H1 (cell line): ENCODE results near the gene MKLN1. TPM values are rescaled to one million over a fixed set of nuclear protein-coding genes. Genes with fewer than 3 reads are reported as not detected.

Experiments used
- ATF2 ChIP-seq: IDR thresholded peaks from 2 replicates; pipeline ENCODE4 v1.6.1; 2012; ENCODE audit warnings: low read length, inconsistent platforms
- CHD7 ChIP-seq: fragments of 300-600 bp; sonication (generic); IDR thresholded peaks from 2 replicates; pipeline ENCODE4 v1.7.1; 2012; ENCODE audit warnings: low read length, moderate library complexity, mild to moderate bottlenecking, inconsistent platforms; ENCODE audit not compliant: insufficient replicate concordance
- EZH2 ChIP-seq: fragments of 200-600 bp; sonication (generic); IDR thresholded peaks from 2 replicates; pipeline ENCODE4 v1.7.1; 2012; ENCODE audit warnings: low read depth, mild to moderate bottlenecking, moderate library complexity, low read length, inconsistent platforms; ENCODE audit not compliant: severe bottlenecking
- FOSL1 ChIP-seq: IDR thresholded peaks from 2 replicates; pipeline ENCODE4 v1.6.1; 2011; ENCODE audit warnings: mild to moderate bottlenecking, low read depth, low read length, moderate library complexity; ENCODE audit not compliant: insufficient read depth
- HDAC2 ChIP-seq, 2 experiments: fragments of 300-600 bp in 1 of 2; sonication (generic) in 1 of 2; IDR thresholded peaks; 2 replicates each; pipeline ENCODE4 v1.6.1; 2011 to 2012; ENCODE audit warnings: low read depth in 2 of 2, low read length in 2 of 2, mild to moderate bottlenecking in 2 of 2, moderate library complexity in 2 of 2, borderline replicate concordance in 1 of 2, inconsistent platforms in 1 of 2
- HDAC6 ChIP-seq: IDR thresholded peaks from one replicate; pipeline ENCODE4 v1.7.1; 2012; ENCODE audit warnings: low read depth, mild to moderate bottlenecking, inconsistent platforms, low read length, moderate library complexity
- KDM1A ChIP-seq: fragments of 200-600, 300-600 bp; sonication (generic); IDR thresholded peaks from 2 replicates; pipeline ENCODE4 v1.7.1; 2016; ENCODE audit warnings: mild to moderate bottlenecking, low read length, borderline replicate concordance
- SIRT6 ChIP-seq: IDR thresholded peaks from one replicate; pipeline ENCODE4 v1.7.1; 2012; ENCODE audit warnings: low read length, inconsistent platforms
- TAF1 ChIP-seq: IDR thresholded peaks from 2 replicates; pipeline ENCODE4 v1.6.1; 2011; ENCODE audit warnings: mild to moderate bottlenecking, low read depth, low read length
- TCF12 ChIP-seq: IDR thresholded peaks from 2 replicates; pipeline ENCODE4 v1.6.1; 2011; ENCODE audit warnings: low read depth, mild to moderate bottlenecking, low read length
- polyA plus RNA-seq, 7 experiments: library from polyadenylated mRNA; depleted of rRNA in 3 of 7; stranded (reverse) in 5 of 7; unstranded in 2 of 7; fragments of >200 nt in 5 of 7; fragments of 200-250 nt in 2 of 7; gene quantifications; 1 replicate in 5 of 7; 2 replicates in 1 of 7; 4 replicates in 1 of 7; pipeline versions ENCODE4 v1.2.1 to v1.2.3, GENCODE V29; 2011 to 2013; ENCODE audit warnings: missing spikeins in 2 of 7, mixed read lengths in 2 of 7
- total RNA-seq: library from RNA; stranded (reverse); fragmentation: NEBNext Ultra II Directional; extraction: Animal tissue kit (Norgen Biotek cat#: 25700); gene quantifications from 2 replicates; pipeline ENCODE4 v1.2.1, GENCODE V29; 2021

Gene MKLN1
- total and polyA plus RNA-seq, 2 of the 8 experiments (the other 6 are each of a cell fraction or from before 2014, with no cell fraction given) = 22.3 to 50.9 TPM

GRCh38 chr7:131497454-131497853 is 169.8 kb downstream of the MKLN1 start (continued):
- no peak for TF ChIP-seq CHD7
- no peak for TF ChIP-seq KDM1A
- TF ChIP-seq SIRT6 = no peak
- TF ChIP-seq TCF12 = no peak
- no peak for TF ChIP-seq FOSL1
- TF ChIP-seq HDAC6 = no peak
- no peak for TF ChIP-seq TAF1
- no peak for TF ChIP-seq HDAC2 (IDR thresholded peaks at IDR 0.05; ENCODE audit: borderline replicate concordance in 1 of 2, low read depth in 2 of 2, low read length in 2 of 2)
- peak; percentile 19; the same call in 1 of the 2 replicates for TF ChIP-seq ATF2
- TF ChIP-seq EZH2 = no peak
